K562 (cell line): ENCODE measurements around the gene E2F1. TPM values are rescaled to one million over a fixed set of nuclear protein-coding genes. Genes with fewer than 3 reads are reported as not detected.

Experiments
- ATAC-seq: fragments of 200-7000 bp; cut with Tn5 transposase; 3 replicates; pipeline ENCODE4 v1.9.1; 2020; ENCODE audit warnings: moderate library complexity
- BruUV-seq: library from RNA; stranded (reverse); fragments of 400-500 nt; replicated peaks from 2 replicates; lab custom pipeline; 2021; lab: Mats Ljungman, UMichigan
- CTCF ChIA-PET: fragments of 300-600 bp; formaldehyde crosslinking; extraction: SDS; loops from one replicate; lab custom pipeline; 2021; ENCODE audit warnings: low intra/inter-chr PET ratio; lab: Yijun Ruan, JAX
- POLR2A ChIA-PET: fragments of 300-600, 350-650 bp; sonication (Branson Sonifier 250); formaldehyde crosslinking; extraction: SDS; loops from one replicate; lab custom pipeline; 2021; ENCODE audit warnings: antibody characterized with exemption, inconsistent platforms; lab: Yijun Ruan, JAX
- DNase-seq, 4 experiments: peaks; one replicate each; pipeline versions ENCODE4 v3.0.0 to v3.0.0-alpha.2; 2011 to 2018; ENCODE audit warnings: low spot score in 3 of 4, mixed read lengths in 3 of 4; ENCODE audit errors: extremely low read depth in 1 of 4
- FAIRE-seq: peaks from 2 replicates; lab custom pipeline; 2011; peaks lifted over from hg19 to GRCh38; lab: Jason Lieb, UNC
- H2AFZ ChIP-seq: 2 replicates; pipeline ENCODE4 v1.6.0; 2011; ENCODE audit warnings: low read depth, low read length, control low read depth, inconsistent platforms
- H3K27ac ChIP-seq: fragments of 200-600 bp; 3 replicates; pipeline ENCODE4 v1.8.0; 2011; ENCODE audit warnings: low read depth, mild to moderate bottlenecking, control low read depth, inconsistent platforms, low read length, moderate library complexity, mixed read lengths; ENCODE audit errors: extremely low read depth
- H3K27me3 ChIP-seq, 2 experiments: fragments of 300-600 bp in 1 of 2; 2 replicates in 1 of 2; 3 replicates in 1 of 2; pipeline versions ENCODE4 v1.6.0 to v1.8.0; 2011; ENCODE audit warnings: inconsistent platforms in 2 of 2, low read length in 2 of 2, mild to moderate bottlenecking in 1 of 2, mixed read lengths in 1 of 2, moderate library complexity in 1 of 2; ENCODE audit not compliant: control insufficient read depth in 2 of 2, insufficient read depth in 2 of 2
- H3K36me3 ChIP-seq: fragments of 300-600 bp; 3 replicates; pipeline ENCODE4 v1.8.0; 2011; ENCODE audit warnings: mild to moderate bottlenecking, low read length, inconsistent platforms; ENCODE audit not compliant: control insufficient read depth, insufficient read depth
- H3K4me1 ChIP-seq, 2 experiments: fragments of 200-600 bp in 1 of 2; replicated peaks in 1 of 2; 2 replicates in 1 of 2; 3 replicates in 1 of 2; pipeline versions ENCODE4 v1.5.1 to v1.8.0; 2011; ENCODE audit warnings: inconsistent platforms in 2 of 2, low read length in 2 of 2, mild to moderate bottlenecking in 1 of 2, mixed read lengths in 1 of 2, moderate library complexity in 1 of 2; ENCODE audit not compliant: control insufficient read depth in 2 of 2, insufficient read depth in 2 of 2
- H3K4me2 ChIP-seq: 2 replicates; pipeline ENCODE4 v1.6.1; 2011; ENCODE audit warnings: low read length, control low read depth, inconsistent platforms, mixed read lengths; ENCODE audit not compliant: insufficient read depth
- H3K4me3 ChIP-seq: fragments of 200-600 bp; sonication (generic), shearing (Covaris generic); 2 replicates; pipeline ENCODE4 v1.5.1; 2016; ENCODE audit warnings: control low read depth, inconsistent platforms
- H3K79me2 ChIP-seq: fragments of 200-600 bp; 3 replicates; pipeline ENCODE4 v1.8.0; 2011; ENCODE audit warnings: low read length, inconsistent platforms; ENCODE audit not compliant: control insufficient read depth, insufficient read depth
- H3K9ac ChIP-seq, 2 experiments: 2 replicates each; pipeline versions ENCODE4 v1.6.0 to v1.6.1; 2011; ENCODE audit warnings: low read depth in 2 of 2, low read length in 2 of 2, control low read depth in 1 of 2, inconsistent platforms in 1 of 2, mild to moderate bottlenecking in 1 of 2, mixed read lengths in 1 of 2; ENCODE audit not compliant: insufficient read depth in 1 of 2
- H3K9me1 ChIP-seq: one replicate; pipeline ENCODE4 v1.6.0; 2011; ENCODE audit warnings: inconsistent platforms, mild to moderate bottlenecking, low read length, moderate library complexity; ENCODE audit not compliant: control insufficient read depth, insufficient read depth
- H3K9me3 ChIP-seq: replicated peaks from 2 replicates; pipeline ENCODE4 v1.5.1; 2011; ENCODE audit warnings: low read depth, low read length, inconsistent platforms; ENCODE audit not compliant: control insufficient read depth, insufficient read depth
- H4K20me1 ChIP-seq: replicated peaks from 2 replicates; pipeline ENCODE4 v1.6.1; 2011; ENCODE audit warnings: low read length, inconsistent platforms, mixed read lengths; ENCODE audit not compliant: control insufficient read depth, insufficient read depth
- CEBPB ChIP-seq: fragments of 450-650 bp; IDR thresholded peaks from 2 replicates; pipeline ENCODE4 v1.6.1; 2016; ENCODE audit warnings: missing genetic modification characterization, missing compliant biosample characterization
- CREM ChIP-seq: IDR thresholded peaks from 2 replicates; pipeline ENCODE4 v1.6.1; 2014; ENCODE audit warnings: antibody characterized with exemption, low read depth
- CSDE1 ChIP-seq, 2 experiments: fragments of 450-650 bp; IDR thresholded peaks; 2 replicates each; pipeline ENCODE4 v1.6.1; 2016; ENCODE audit warnings: mild to moderate bottlenecking in 1 of 2
- MAZ ChIP-seq, 2 experiments: fragments of 450-650 bp in 1 of 2; sonication (generic) in 1 of 2; formaldehyde crosslinking; IDR thresholded peaks in 1 of 2; conservative IDR thresholded peaks in 1 of 2; 2 replicates each; pipeline versions ENCODE4 v1.4.0 to v1.5.0; 2020; ENCODE audit warnings: mild to moderate bottlenecking in 1 of 2, missing genetic modification reagents in 1 of 2
- SMARCA4 ChIP-seq: fragments of 450-650 bp; IDR thresholded peaks from 2 replicates; pipeline ENCODE4 v1.6.1; 2016
- ZBTB7A ChIP-seq: IDR thresholded peaks from 2 replicates; pipeline ENCODE4 v1.6.1; 2011; ENCODE audit warnings: low read depth, mild to moderate bottlenecking, low read length, moderate library complexity, borderline replicate concordance; ENCODE audit not compliant: control insufficient read depth
- ZEB2 ChIP-seq: fragments of 450-650 bp; IDR thresholded peaks from 2 replicates; pipeline ENCODE4 v1.6.1; 2016
- WGBS: fragments of 100-300 bp; shearing (Covaris generic); methylation state at CpG from one replicate; pipeline ENCODE4 v1.1.6; 2016; ENCODE audit warnings: low coverage, mixed read lengths; ENCODE audit not compliant: insufficient coverage; ENCODE audit errors: missing lambda C conversion rate; 5-methylcytosine and 5-hydroxymethylcytosine counted together
- in situ Hi-C: fragments of 300-500 bp; cut with MboI; formaldehyde crosslinking; loops from 4 replicates; pipeline ENCODE4 v1.15.0; 2018; ENCODE audit warnings: inconsistent platforms, mixed read lengths
- intact Hi-C: fragments of 100-400 bp; cut with micrococcal nuclease; formaldehyde crosslinking; loops from 2 replicates; pipeline ENCODE4 v1.14.2; 2022
- polyA plus RNA-seq, 8 experiments: library from polyadenylated mRNA; depleted of rRNA in 4 of 8; stranded (reverse) in 5 of 8; unstranded in 3 of 8; fragments of >200 nt; fragmentation: Nextera tagmentation in 2 of 8; fragmentation: Illumina TruSeq in 1 of 8; extraction: Ambion mirVana in 2 of 8; extraction: Trizol in 1 of 8; gene quantifications; 2 replicates each; pipeline versions ENCODE4 v1.2.1 to v1.2.3, GENCODE V29; 2011 to 2014; ENCODE audit warnings: inconsistent platforms in 1 of 8, missing spikeins in 1 of 8
- total RNA-seq, 7 experiments: library from RNA; depleted of rRNA in 6 of 7; stranded (reverse); fragments of >200 nt in 6 of 7; fragmentation: Illumina TruSeq in 2 of 7; extraction: Trizol in 2 of 7; gene quantifications; 2 replicates each; pipeline versions ENCODE4 v1.2.1 to v1.2.3, GENCODE V29; 2011 to 2021; ENCODE audit warnings: low replicate concordance in 1 of 7
- TF ChIP-seq, protein P1 (sequence below): fragments of 450-650 bp; IDR thresholded peaks from 2 replicates; pipeline ENCODE4 v1.6.1; 2016; ENCODE audit warnings: mild to moderate bottlenecking, moderate library complexity
- TF ChIP-seq, protein P2 (sequence below): fragments of 250-450 bp; sonication (Bioruptor Pico); IDR thresholded peaks from 2 replicates; pipeline ENCODE4 v1.9.0; 2021; ENCODE audit warnings: mild to moderate bottlenecking, inconsistent platforms

Gene E2F1
- total and polyA plus RNA-seq, 9 of the 15 experiments (the other 6 are each of a cell fraction or from before 2014, with no cell fraction given): 0.14 to 30.6 (median 13.1) TPM

GRCh38 chr20:33709398-33709797, 23.2 kb upstream of the E2F1 start:
- H3K79me2 ChIP-seq: no peaks in the 10 kb centered on the region
- ChIA-PET POLR2A (interaction anchor here (0.7 to 1.0 kb wide), 2 partner anchors 11 to 24 kb away, joined by 3 read pairs; partner anchors contain the start of gene PXMP4), CTCF (no interaction called here)
- FAIRE-seq (no peak), ATAC-seq (peak; percentile 84), DNase-seq (peak; percentile 88 to 94 (median 88))
- peak overlapping the region; percentile 48 for H3K4me2 ChIP-seq
- peaks cover 19 to 27% of the 10 kb centered on the region in 2 experiments for H3K4me1 ChIP-seq
- no peaks in the 10 kb centered on the region for H3K9me1 ChIP-seq
- H3K36me3 ChIP-seq: peaks cover 31% of the 10 kb centered on the region; the same call in 2 of the 3 replicates
- no TSS peak for BruUV-seq
- intact Hi-C loops: loop anchor here (1.0 kb wide), 1 partner anchor 19 kb away; no protein-coding TSS in a partner anchor
- H2AFZ ChIP-seq: peak overlapping the region; percentile 57
- H3K4me3 ChIP-seq: peak overlapping the region; percentile 25; the same call in 1 of the 2 replicates
- H3K27me3 ChIP-seq: no peaks in the 10 kb centered on the region
- whole genome bisulfite sequencing: 0% methylated on average over 1 of the region's 2 CpGs
- no peaks in the 10 kb centered on the region for H4K20me1 ChIP-seq
- peak overlapping the region in 1 of 2 experiments; percentile 72; a peak in 2 of 4 replicates for H3K9ac ChIP-seq
- H3K9me3 ChIP-seq: no peaks in the 10 kb centered on the region
- in situ Hi-C loops: no loop called here
- peak overlapping the region; percentile 87 for H3K27ac ChIP-seq
- TF ChIP-seq, protein P1, sequence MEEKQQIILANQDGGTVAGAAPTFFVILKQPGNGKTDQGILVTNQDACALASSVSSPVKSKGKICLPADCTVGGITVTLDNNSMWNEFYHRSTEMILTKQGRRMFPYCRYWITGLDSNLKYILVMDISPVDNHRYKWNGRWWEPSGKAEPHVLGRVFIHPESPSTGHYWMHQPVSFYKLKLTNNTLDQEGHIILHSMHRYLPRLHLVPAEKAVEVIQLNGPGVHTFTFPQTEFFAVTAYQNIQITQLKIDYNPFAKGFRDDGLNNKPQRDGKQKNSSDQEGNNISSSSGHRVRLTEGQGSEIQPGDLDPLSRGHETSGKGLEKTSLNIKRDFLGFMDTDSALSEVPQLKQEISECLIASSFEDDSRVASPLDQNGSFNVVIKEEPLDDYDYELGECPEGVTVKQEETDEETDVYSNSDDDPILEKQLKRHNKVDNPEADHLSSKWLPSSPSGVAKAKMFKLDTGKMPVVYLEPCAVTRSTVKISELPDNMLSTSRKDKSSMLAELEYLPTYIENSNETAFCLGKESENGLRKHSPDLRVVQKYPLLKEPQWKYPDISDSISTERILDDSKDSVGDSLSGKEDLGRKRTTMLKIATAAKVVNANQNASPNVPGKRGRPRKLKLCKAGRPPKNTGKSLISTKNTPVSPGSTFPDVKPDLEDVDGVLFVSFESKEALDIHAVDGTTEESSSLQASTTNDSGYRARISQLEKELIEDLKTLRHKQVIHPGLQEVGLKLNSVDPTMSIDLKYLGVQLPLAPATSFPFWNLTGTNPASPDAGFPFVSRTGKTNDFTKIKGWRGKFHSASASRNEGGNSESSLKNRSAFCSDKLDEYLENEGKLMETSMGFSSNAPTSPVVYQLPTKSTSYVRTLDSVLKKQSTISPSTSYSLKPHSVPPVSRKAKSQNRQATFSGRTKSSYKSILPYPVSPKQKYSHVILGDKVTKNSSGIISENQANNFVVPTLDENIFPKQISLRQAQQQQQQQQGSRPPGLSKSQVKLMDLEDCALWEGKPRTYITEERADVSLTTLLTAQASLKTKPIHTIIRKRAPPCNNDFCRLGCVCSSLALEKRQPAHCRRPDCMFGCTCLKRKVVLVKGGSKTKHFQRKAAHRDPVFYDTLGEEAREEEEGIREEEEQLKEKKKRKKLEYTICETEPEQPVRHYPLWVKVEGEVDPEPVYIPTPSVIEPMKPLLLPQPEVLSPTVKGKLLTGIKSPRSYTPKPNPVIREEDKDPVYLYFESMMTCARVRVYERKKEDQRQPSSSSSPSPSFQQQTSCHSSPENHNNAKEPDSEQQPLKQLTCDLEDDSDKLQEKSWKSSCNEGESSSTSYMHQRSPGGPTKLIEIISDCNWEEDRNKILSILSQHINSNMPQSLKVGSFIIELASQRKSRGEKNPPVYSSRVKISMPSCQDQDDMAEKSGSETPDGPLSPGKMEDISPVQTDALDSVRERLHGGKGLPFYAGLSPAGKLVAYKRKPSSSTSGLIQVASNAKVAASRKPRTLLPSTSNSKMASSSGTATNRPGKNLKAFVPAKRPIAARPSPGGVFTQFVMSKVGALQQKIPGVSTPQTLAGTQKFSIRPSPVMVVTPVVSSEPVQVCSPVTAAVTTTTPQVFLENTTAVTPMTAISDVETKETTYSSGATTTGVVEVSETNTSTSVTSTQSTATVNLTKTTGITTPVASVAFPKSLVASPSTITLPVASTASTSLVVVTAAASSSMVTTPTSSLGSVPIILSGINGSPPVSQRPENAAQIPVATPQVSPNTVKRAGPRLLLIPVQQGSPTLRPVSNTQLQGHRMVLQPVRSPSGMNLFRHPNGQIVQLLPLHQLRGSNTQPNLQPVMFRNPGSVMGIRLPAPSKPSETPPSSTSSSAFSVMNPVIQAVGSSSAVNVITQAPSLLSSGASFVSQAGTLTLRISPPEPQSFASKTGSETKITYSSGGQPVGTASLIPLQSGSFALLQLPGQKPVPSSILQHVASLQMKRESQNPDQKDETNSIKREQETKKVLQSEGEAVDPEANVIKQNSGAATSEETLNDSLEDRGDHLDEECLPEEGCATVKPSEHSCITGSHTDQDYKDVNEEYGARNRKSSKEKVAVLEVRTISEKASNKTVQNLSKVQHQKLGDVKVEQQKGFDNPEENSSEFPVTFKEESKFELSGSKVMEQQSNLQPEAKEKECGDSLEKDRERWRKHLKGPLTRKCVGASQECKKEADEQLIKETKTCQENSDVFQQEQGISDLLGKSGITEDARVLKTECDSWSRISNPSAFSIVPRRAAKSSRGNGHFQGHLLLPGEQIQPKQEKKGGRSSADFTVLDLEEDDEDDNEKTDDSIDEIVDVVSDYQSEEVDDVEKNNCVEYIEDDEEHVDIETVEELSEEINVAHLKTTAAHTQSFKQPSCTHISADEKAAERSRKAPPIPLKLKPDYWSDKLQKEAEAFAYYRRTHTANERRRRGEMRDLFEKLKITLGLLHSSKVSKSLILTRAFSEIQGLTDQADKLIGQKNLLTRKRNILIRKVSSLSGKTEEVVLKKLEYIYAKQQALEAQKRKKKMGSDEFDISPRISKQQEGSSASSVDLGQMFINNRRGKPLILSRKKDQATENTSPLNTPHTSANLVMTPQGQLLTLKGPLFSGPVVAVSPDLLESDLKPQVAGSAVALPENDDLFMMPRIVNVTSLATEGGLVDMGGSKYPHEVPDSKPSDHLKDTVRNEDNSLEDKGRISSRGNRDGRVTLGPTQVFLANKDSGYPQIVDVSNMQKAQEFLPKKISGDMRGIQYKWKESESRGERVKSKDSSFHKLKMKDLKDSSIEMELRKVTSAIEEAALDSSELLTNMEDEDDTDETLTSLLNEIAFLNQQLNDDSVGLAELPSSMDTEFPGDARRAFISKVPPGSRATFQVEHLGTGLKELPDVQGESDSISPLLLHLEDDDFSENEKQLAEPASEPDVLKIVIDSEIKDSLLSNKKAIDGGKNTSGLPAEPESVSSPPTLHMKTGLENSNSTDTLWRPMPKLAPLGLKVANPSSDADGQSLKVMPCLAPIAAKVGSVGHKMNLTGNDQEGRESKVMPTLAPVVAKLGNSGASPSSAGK: no peak
- TF ChIP-seq ZBTB7A (peak; percentile 26; the same call in 1 of the 2 replicates), MAZ (CRISPR knock-in tag; conservative IDR thresholded peaks at IDR 0.05 in 1 of 2, IDR thresholded peaks at IDR 0.05 in 1 of 2) (peak in 1 of 2 experiments; percentile 34; a peak in 1 of 4 replicates), ZEB2 (no peak), SMARCA4 (peak; percentile 73), CREM (peak; percentile 28; the same call in 1 of the 2 replicates), CEBPB (tag) (no peak), CSDE1 (IDR thresholded peaks at IDR 0.05) (no peak)
- TF ChIP-seq, protein P2, sequence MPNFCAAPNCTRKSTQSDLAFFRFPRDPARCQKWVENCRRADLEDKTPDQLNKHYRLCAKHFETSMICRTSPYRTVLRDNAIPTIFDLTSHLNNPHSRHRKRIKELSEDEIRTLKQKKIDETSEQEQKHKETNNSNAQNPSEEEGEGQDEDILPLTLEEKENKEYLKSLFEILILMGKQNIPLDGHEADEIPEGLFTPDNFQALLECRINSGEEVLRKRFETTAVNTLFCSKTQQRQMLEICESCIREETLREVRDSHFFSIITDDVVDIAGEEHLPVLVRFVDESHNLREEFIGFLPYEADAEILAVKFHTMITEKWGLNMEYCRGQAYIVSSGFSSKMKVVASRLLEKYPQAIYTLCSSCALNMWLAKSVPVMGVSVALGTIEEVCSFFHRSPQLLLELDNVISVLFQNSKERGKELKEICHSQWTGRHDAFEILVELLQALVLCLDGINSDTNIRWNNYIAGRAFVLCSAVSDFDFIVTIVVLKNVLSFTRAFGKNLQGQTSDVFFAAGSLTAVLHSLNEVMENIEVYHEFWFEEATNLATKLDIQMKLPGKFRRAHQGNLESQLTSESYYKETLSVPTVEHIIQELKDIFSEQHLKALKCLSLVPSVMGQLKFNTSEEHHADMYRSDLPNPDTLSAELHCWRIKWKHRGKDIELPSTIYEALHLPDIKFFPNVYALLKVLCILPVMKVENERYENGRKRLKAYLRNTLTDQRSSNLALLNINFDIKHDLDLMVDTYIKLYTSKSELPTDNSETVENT (CRISPR knock-in tag): no peak
